Small intestine (tissue), 7 donors: ENCODE measurements around the gene CHCHD3. TPM values are rescaled to one million over a fixed set of nuclear protein-coding genes. Genes with fewer than 3 reads are reported as not detected.
A peak's percentile ranks its signal among the peaks of the same experiment; 100 is the strongest.

Experiments used
- DNase-seq, 2 donors: peaks; one replicate each; pipeline versions ENCODE4 v3.0.0 to v3.0.0-alpha.2; 2013
- FAIRE-seq: peaks from 2 replicates; lab custom pipeline; 2012; peaks lifted over from hg19 to GRCh38; lab: Jason Lieb, UNC
- H3K27ac ChIP-seq, 3 donors: one replicate each; pipeline ENCODE4 v1.5.1; 2013; ENCODE audit warnings: low read length in 2 of 3, mild to moderate bottlenecking in 2 of 3, control low read depth in 1 of 3, inconsistent platforms in 1 of 3, low read depth in 1 of 3, moderate library complexity in 1 of 3
- H3K27me3 ChIP-seq, 3 donors: one replicate each; pipeline ENCODE4 v1.6.1; 2013; ENCODE audit warnings: low read length in 3 of 3, inconsistent platforms in 1 of 3; ENCODE audit not compliant: control insufficient read depth in 3 of 3, insufficient read depth in 3 of 3
- H3K36me3 ChIP-seq, 3 donors: one replicate each; pipeline ENCODE4 v1.6.1; 2013; ENCODE audit warnings: low read length in 3 of 3, inconsistent platforms in 1 of 3, low read depth in 1 of 3, mild to moderate bottlenecking in 1 of 3, moderate library complexity in 1 of 3; ENCODE audit not compliant: control insufficient read depth in 3 of 3, insufficient read depth in 2 of 3
- H3K4me1 ChIP-seq, 3 donors: one replicate each; pipeline ENCODE4 v1.6.1; 2013; ENCODE audit warnings: low read length in 2 of 3, inconsistent platforms in 1 of 3, low read depth in 1 of 3, mild to moderate bottlenecking in 1 of 3, moderate library complexity in 1 of 3; ENCODE audit not compliant: control insufficient read depth in 3 of 3, insufficient read depth in 2 of 3
- H3K4me3 ChIP-seq, 3 donors: one replicate each; pipeline ENCODE4 v1.5.1; 2013; ENCODE audit warnings: low read length in 3 of 3, control low read depth in 1 of 3, inconsistent platforms in 1 of 3, low read depth in 1 of 3, mild to moderate bottlenecking in 1 of 3, moderate library complexity in 1 of 3
- H3K9me3 ChIP-seq, 2 donors: one replicate each; pipeline ENCODE4 v1.6.1; 2013; ENCODE audit warnings: low read depth in 1 of 2, low read length in 1 of 2; ENCODE audit not compliant: control insufficient read depth in 2 of 2, insufficient read depth in 1 of 2
- WGBS, 3 donors: extraction: QIAGEN DNeasy Blood & Tissue Kit; methylation state at CpG; one replicate each; pipeline ENCODE4 v1.1.7; 2013; 5-methylcytosine and 5-hydroxymethylcytosine counted together
- polyA plus RNA-seq, 4 donors: library from polyadenylated mRNA; stranded (reverse) in 3 of 4; unstranded in 1 of 4; fragments of 200-250 nt in 3 of 4; fragments of 120-200 nt in 1 of 4; gene quantifications; one replicate each; pipeline versions ENCODE4 v1.2.1 to v1.2.3, GENCODE V29; 2013
- donor health status: healthy with polysubstance abuse.
- donor health status: control.
- donor health status: control.
- donor health status: Bipolar disorder and iron deficiency.
- donor health status: healthy.

CHCHD3 gene
- polyA plus RNA-seq, 4 donors, result 53.5 to 98.6 (median 78.9) TPM

GRCh38 chr7:132991615-132992587, 90.0 kb downstream of the CHCHD3 start:
- 73 to 81% (median 75%) methylated on average over 9 of the region's 9 CpGs for WGBS, 3 donors
- Histone ChIP-seq H3K27me3 (no peaks in the 10 kb centered on the region), H3K27ac (no peak overlapping the region), H3K36me3 (no peaks in the 10 kb centered on the region), H3K9me3 (no peaks in the 10 kb centered on the region), H3K4me3 (no peak overlapping the region), H3K4me1 (peaks cover 0 to 7% (median 0%) of the 10 kb centered on the region in 3 donors)
- DNase-seq (peak in 1 of 2 donors; percentile 48), FAIRE-seq (no peak)

- DNase-seq (no peak), FAIRE-seq (no peak)
- Histone ChIP-seq H3K27ac (no peak overlapping the region), H3K4me3 (no peak overlapping the region), H3K27me3 (no peaks in the 10 kb centered on the region), H3K4me1 (peaks cover 0 to 7% (median 0%) of the 10 kb centered on the region in 3 donors), H3K36me3 (no peaks in the 10 kb centered on the region), H3K9me3 (no peaks in the 10 kb centered on the region)
- WGBS, 3 donors, result 85 to 97% (median 96%) methylated on average over 1 of the region's 1 CpG
These were observed 93.8 kb downstream of the CHCHD3 start for GRCh38 chr7:132988117-132988516.

- FAIRE-seq, result no peak
- 85 to 96% (median 88%) methylated on average over 1 of the region's 1 CpG for WGBS, 3 donors
- no peaks in the 10 kb centered on the region for H3K27me3 ChIP-seq
These were observed 101.5 kb downstream of the CHCHD3 start for GRCh38 chr7:132980402-132980801.

GRCh38 chr7:132979524-132979923, 102.4 kb downstream of the CHCHD3 start:
- Histone ChIP-seq H3K27me3 (no peaks in the 10 kb centered on the region), H3K4me1 (no peaks in the 10 kb centered on the region), H3K4me3 (no peak overlapping the region), H3K36me3 (peaks cover 0 to 2% (median 2%) of the 10 kb centered on the region in 3 donors), H3K27ac (no peak overlapping the region), H3K9me3 (no peaks in the 10 kb centered on the region)
- DNase-seq (no peak), FAIRE-seq (no peak)

More at GRCh38 chr7:132980402-132980801, 101.5 kb downstream of the CHCHD3 start:
- Histone ChIP-seq H3K27ac (no peak overlapping the region), H3K4me1 (no peaks in the 10 kb centered on the region), H3K36me3 (no peaks in the 10 kb centered on the region), H3K9me3 (no peaks in the 10 kb centered on the region), H3K4me3 (no peak overlapping the region)
- no peak for DNase-seq

- H3K27me3 ChIP-seq, result no peaks in the 10 kb centered on the region
- no peaks in the 10 kb centered on the region for H3K4me1 ChIP-seq
- FAIRE-seq (no peak), DNase-seq (no peak)
- 83 to 96% (median 90%) methylated on average over 1 of the region's 1 CpG for WGBS, 3 donors
- no peaks in the 10 kb centered on the region for H3K9me3 ChIP-seq
- H3K36me3 ChIP-seq, result peaks cover 3 to 8% (median 6%) of the 10 kb centered on the region in 3 donors
- H3K27ac ChIP-seq, result no peak overlapping the region
- no peak overlapping the region for H3K4me3 ChIP-seq
These were observed 104.7 kb downstream of the CHCHD3 start for GRCh38 chr7:132977234-132977633.

GRCh38 chr7:132972745-132973144, 109.1 kb downstream of the CHCHD3 start:
- Histone ChIP-seq H3K27me3 (no peaks in the 10 kb centered on the region), H3K36me3 (peaks cover 3 to 8% (median 6%) of the 10 kb centered on the region in 3 donors), H3K9me3 (no peaks in the 10 kb centered on the region), H3K4me1 (no peaks in the 10 kb centered on the region), H3K27ac (no peak overlapping the region), H3K4me3 (no peak overlapping the region)
- DNase-seq (no peak), FAIRE-seq (no peak)
- WGBS, 3 donors, result 97 to 100% (median 100%) methylated on average over 1 of the region's 1 CpG

- FAIRE-seq, result no peak
- no peaks in the 10 kb centered on the region for H3K9me3 ChIP-seq
- peaks cover 3 to 11% (median 6%) of the 10 kb centered on the region in 3 donors for H3K36me3 ChIP-seq
- no peak overlapping the region for H3K27ac ChIP-seq
- H3K27me3 ChIP-seq, result no peaks in the 10 kb centered on the region
- no peak overlapping the region for H3K4me3 ChIP-seq
- 79 to 96% (median 92%) methylated on average over 1 of the region's 1 CpG for WGBS, 3 donors
- peaks cover 0 to 4% (median 3%) of the 10 kb centered on the region in 3 donors for H3K4me1 ChIP-seq
- DNase-seq, result no peak
These were observed 111.6 kb downstream of the CHCHD3 start for GRCh38 chr7:132970257-132970656.

- DNase-seq, result no peak
- WGBS, 3 donors, result 90 to 100% (median 100%) methylated on average over 1 of the region's 1 CpG
- Histone ChIP-seq H3K27me3 (no peaks in the 10 kb centered on the region), H3K4me1 (peaks cover 0 to 4% (median 3%) of the 10 kb centered on the region in 3 donors), H3K9me3 (no peaks in the 10 kb centered on the region), H3K36me3 (peaks cover 3 to 9% (median 4%) of the 10 kb centered on the region in 3 donors), H3K4me3 (no peak overlapping the region), H3K27ac (no peak overlapping the region)
- no peak for FAIRE-seq
These were observed 112.4 kb downstream of the CHCHD3 start for GRCh38 chr7:132969520-132969919.
